ENCODE measurements around the gene FER. TPM values are rescaled to one million over a fixed set of nuclear protein-coding genes. Genes with fewer than 3 reads are reported as not detected.

FER gene
- total RNA-seq, 2 donors from 2014 or later, result 9.8 to 15.1 TPM

DNA sequence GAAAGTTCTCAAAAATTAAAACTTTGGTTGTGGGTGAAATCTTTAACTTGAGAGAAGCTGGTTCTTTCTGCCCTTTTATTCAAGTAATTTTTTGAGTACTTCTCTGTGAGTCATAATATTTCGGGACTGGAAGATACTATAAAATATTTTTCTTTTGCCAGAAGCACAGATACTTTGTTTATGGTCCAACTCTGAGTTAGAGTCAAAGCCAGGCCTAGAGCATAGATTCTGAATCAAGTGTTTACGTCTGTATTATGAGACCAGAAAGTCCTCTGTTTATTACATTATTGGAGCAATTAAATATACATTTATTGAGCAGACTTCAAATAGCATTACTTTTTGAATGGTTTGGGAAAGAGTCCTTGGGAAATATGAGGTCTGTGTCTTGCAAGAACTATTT lies 187.9 kb downstream of the FER start:
- Mint-ChIP-seq H3K27me3 (no peaks in the 10 kb centered on the region), H3K27ac (no peak overlapping the region), H3K4me1 (peaks cover 2% of the 10 kb centered on the region), H3K4me3 (no peak overlapping the region), H3K36me3 (ENCODE audit: low read depth) (peaks cover 5% of the 10 kb centered on the region)
- no peak for DNase-seq
- no peaks in the 10 kb centered on the region for H3K9me3 ChIP-seq (ENCODE audit: control insufficient read depth, low read length, poor library complexity, severe bottlenecking)
- no peak for ATAC-seq

DNA sequence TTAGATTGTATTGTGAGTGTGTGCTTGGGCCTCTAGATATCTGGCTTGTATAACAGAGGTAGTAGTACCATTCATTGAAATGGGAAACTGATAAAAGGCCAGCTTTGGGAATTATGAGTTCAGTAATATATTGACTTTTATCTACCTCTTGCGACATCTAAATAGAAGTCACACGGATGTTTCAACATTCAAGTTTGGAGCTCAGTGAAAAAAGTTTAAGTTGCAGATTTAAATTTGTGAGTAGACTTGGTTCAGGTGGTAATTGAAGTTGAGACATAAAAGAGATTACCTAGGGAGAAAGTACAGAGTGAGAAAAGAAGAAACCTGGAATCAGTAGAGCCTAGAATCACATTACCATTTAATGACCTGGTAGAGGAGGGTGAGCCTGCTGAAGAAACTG lies 189.5 kb downstream of the FER start:
- H3K4me1 Mint-ChIP-seq, result peaks cover 5% of the 10 kb centered on the region
- ATAC-seq (no peak), DNase-seq (no peak)
- H3K27me3 Mint-ChIP-seq, result no peaks in the 10 kb centered on the region
- H3K9me3 ChIP-seq (ENCODE audit: control insufficient read depth, low read length, poor library complexity, severe bottlenecking), result no peaks in the 10 kb centered on the region
- no peak overlapping the region for H3K4me3 Mint-ChIP-seq
- no peak overlapping the region for H3K27ac Mint-ChIP-seq
- H3K36me3 Mint-ChIP-seq (ENCODE audit: low read depth), result peaks cover 5% of the 10 kb centered on the region

DNA sequence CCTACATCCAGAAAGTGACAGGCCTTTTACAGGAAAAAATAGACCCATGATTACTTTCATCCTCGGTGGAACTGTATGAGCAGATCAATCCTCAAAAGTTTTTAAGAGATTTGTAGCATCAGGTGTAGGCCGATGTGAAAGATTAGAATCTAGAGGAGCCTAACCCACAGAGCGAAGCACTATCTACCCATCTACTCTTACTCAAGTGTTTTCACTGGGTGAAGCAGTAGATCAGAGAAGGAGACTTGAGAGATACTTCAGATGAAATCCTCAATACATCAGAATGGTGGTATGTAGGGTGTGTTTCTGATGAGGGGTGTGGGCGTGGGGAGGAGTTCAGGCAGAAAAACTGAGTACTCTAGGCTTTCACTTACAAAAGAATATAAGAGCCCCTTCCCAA lies 192.8 kb downstream of the FER start:
- ATAC-seq, result no peak
- no peak overlapping the region for H3K27ac Mint-ChIP-seq
- peaks cover 5% of the 10 kb centered on the region for H3K36me3 Mint-ChIP-seq (ENCODE audit: low read depth)
- DNase-seq, result no peak
- H3K4me3 Mint-ChIP-seq, result no peak overlapping the region
- no peaks in the 10 kb centered on the region for H3K27me3 Mint-ChIP-seq
- H3K4me1 Mint-ChIP-seq, result peaks cover 5% of the 10 kb centered on the region
- no peaks in the 10 kb centered on the region for H3K9me3 ChIP-seq (ENCODE audit: control insufficient read depth, low read length, poor library complexity, severe bottlenecking)

DNA sequence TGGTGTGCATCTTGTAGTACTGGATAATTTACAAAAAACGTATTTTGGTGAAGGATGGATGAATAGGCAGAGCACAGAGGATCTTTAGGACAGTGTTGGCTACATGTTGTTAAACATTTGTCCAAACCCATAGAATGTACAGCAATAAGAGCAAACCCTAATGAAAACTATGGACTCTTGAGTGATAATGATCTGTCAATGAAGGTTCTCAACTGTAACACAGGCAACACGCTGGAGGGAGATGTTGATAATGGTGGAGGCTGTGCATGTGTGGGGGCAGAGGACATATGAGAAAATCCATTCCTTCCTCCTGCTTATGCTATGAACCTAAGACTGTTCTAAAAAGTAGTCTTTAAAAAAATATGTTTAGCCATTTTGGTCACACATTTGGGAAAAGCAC lies 194.0 kb downstream of the FER start:
- no peaks in the 10 kb centered on the region for H3K9me3 ChIP-seq (ENCODE audit: control insufficient read depth, low read length, poor library complexity, severe bottlenecking)
- no peak for DNase-seq
- Mint-ChIP-seq H3K36me3 (ENCODE audit: low read depth) (peaks cover 7% of the 10 kb centered on the region), H3K4me3 (no peak overlapping the region), H3K4me1 (peaks cover 5% of the 10 kb centered on the region), H3K27me3 (no peaks in the 10 kb centered on the region), H3K27ac (no peak overlapping the region)
- no peak for ATAC-seq

DNA sequence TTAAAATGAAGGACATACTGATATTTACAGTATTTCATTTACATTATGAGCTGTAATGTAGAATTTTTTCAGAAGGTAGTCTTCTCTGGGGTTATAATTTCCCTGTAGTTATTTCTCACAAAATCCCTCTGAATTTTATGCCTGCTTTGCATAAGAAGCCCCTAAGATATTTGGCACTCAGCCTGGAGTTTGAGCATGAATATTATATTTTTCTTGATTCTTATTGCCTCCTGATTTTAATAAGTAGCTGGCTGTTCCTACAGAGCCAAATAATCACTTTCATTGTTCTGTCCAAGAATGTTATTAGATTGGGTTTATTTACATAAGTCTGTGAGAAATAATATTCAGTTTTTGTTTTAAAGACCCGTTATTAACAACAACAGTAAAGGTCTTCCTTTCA lies 195.0 kb downstream of the FER start:
- no peak for ATAC-seq
- Mint-ChIP-seq H3K27ac (no peak overlapping the region), H3K27me3 (no peaks in the 10 kb centered on the region), H3K4me1 (peaks cover 5% of the 10 kb centered on the region), H3K4me3 (no peak overlapping the region), H3K36me3 (ENCODE audit: low read depth) (peaks cover 3% of the 10 kb centered on the region)
- no peak for DNase-seq
- no peaks in the 10 kb centered on the region for H3K9me3 ChIP-seq (ENCODE audit: control insufficient read depth, low read length, poor library complexity, severe bottlenecking)

DNA sequence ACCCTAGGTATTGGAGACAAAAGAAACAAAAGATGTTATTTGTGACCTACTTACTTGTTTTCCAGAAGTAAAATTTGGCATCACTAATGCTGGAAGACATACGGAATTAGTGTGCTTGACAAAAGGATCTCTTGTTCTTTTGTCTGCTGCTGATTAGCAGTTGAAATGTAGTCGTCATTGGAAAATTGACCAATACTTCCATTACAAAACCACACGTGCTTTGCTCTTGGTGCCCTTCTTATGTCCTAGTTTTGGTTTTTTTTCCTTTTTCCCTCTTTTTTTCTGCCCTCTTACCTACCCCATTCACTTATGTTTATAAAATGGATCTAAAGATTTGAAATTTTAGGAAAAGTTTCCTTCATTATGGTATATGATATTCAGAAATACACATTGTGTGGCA lies 197.4 kb downstream of the FER start:
- no peaks in the 10 kb centered on the region for H3K27me3 Mint-ChIP-seq
- no peaks in the 10 kb centered on the region for H3K9me3 ChIP-seq (ENCODE audit: control insufficient read depth, low read length, poor library complexity, severe bottlenecking)
- no peak overlapping the region for H3K27ac Mint-ChIP-seq
- H3K4me3 Mint-ChIP-seq, result no peak overlapping the region
- DNase-seq (no peak), ATAC-seq (no peak)
- H3K36me3 Mint-ChIP-seq (ENCODE audit: low read depth), result peaks cover 4% of the 10 kb centered on the region
- peaks cover 3% of the 10 kb centered on the region for H3K4me1 Mint-ChIP-seq

DNA sequence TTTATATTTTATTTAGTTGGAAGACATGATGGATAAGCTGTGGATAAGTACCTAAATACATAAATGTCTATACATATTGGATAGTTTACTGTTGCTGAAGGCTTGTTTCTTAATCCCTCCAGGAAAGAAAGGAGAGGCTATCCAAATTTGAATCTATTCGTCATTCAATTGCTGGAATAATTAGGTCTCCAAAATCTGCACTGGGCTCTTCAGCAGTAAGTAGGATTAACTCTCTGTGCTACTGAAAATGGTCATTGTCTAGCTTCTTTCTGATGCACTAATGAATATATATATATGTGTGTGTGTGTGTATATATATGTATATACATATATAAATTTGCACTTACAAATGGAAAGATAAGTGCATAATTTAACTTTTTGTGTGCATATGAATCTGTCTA lies 198.3 kb downstream of the FER start:
- H3K4me3 Mint-ChIP-seq, result no peak overlapping the region
- H3K4me1 Mint-ChIP-seq, result peaks cover 3% of the 10 kb centered on the region
- ATAC-seq (no peak), DNase-seq (no peak)
- no peak overlapping the region for H3K27ac Mint-ChIP-seq
- H3K9me3 ChIP-seq (ENCODE audit: control insufficient read depth, low read length, poor library complexity, severe bottlenecking), result no peaks in the 10 kb centered on the region
- H3K27me3 Mint-ChIP-seq, result no peaks in the 10 kb centered on the region
- peaks cover 4% of the 10 kb centered on the region for H3K36me3 Mint-ChIP-seq (ENCODE audit: low read depth)

DNA sequence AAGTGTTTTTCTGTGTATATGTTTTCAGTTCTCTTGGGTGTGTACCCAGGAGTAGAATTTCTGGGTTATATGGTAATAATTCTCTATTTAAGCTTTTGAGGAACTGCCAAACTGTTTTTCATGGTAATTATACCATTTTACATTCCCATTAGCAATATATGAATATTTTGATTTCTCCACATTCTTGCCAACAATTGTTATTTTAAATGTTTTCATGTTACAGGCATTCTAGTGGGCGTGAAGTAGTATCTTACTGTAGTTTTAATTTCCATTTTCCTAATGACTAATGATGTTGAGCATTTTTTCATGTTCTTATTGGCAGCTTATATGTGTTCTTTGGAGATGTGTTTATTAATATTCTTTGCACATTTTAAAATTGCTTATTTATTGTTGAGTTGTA lies 199.5 kb downstream of the FER start:
- Mint-ChIP-seq H3K27ac (no peak overlapping the region), H3K27me3 (no peaks in the 10 kb centered on the region), H3K4me1 (no peaks in the 10 kb centered on the region), H3K4me3 (no peak overlapping the region), H3K36me3 (ENCODE audit: low read depth) (peaks cover 4% of the 10 kb centered on the region)
- H3K9me3 ChIP-seq (ENCODE audit: control insufficient read depth, low read length, poor library complexity, severe bottlenecking), result no peaks in the 10 kb centered on the region
- DNase-seq, result no peak
- ATAC-seq, result no peak

DNA sequence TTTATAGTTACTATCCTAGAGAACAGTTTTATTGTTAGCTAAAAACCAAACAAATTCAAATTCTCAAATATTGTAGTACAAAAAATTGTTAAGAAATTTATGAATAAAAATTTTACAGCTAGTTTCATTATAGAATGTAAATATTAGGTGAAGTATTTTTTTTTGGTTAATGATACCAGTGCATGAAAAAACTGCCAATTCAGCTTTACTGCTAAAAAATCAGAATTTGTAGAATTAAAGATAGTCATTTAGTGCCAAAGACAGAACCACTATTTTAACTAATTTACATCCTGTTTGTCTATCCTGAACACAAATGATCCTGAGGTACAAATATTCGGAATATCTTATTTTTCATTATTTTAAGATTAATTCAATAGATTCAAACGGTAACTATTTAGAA lies 202.6 kb downstream of the FER start:
- Mint-ChIP-seq H3K36me3 (ENCODE audit: low read depth) (peaks cover 4% of the 10 kb centered on the region), H3K27me3 (no peaks in the 10 kb centered on the region), H3K27ac (no peak overlapping the region), H3K4me1 (peaks cover 2% of the 10 kb centered on the region), H3K4me3 (no peak overlapping the region)
- ATAC-seq, result no peak
- no peak for DNase-seq
- no peaks in the 10 kb centered on the region for H3K9me3 ChIP-seq (ENCODE audit: control insufficient read depth, low read length, poor library complexity, severe bottlenecking)

DNA sequence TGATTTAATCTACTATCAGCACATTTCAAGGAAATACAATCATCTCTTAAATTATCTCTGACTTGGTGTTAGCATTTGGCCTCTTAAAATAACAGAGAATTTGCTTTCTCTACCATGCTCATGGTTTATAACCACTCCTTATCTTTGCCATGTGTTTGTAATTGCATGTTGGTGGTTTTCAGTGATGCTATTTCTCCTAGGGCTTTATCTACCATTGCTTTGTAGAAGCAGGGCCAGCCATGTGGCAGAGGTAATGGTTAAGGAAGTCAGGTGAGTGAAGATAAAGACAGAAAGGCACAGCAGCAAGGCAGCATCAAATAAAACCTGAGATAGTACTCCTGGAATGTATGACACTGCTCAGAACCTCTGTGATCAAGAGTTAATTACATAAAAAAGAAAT lies 206.2 kb downstream of the FER start:
- H3K36me3 Mint-ChIP-seq (ENCODE audit: low read depth), result peaks cover 2% of the 10 kb centered on the region

DNA sequence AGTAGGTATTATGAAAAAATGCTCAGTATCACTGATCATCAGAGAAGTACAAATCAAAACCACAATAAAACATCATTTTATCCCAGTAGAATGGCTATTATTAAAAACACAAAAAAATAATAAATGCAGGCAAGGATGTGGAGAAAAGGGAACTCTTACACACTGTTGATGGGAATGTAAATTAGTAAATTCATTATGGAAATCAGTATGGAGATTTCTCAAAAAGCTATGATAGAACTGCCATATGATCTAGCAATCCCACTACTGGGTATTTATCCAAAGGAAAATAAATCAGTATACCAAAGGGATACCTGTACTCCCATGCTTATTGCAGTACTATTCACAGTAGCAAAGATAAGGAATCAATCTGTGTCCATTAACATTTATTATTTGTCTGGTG lies 209.6 kb downstream of the FER start:
- no peak overlapping the region for H3K4me3 Mint-ChIP-seq
- no peaks in the 10 kb centered on the region for H3K36me3 Mint-ChIP-seq (ENCODE audit: low read depth)
- ATAC-seq, result no peak
- no peak for DNase-seq
- no peaks in the 10 kb centered on the region for H3K9me3 ChIP-seq (ENCODE audit: control insufficient read depth, low read length, poor library complexity, severe bottlenecking)
- no peaks in the 10 kb centered on the region for H3K27me3 Mint-ChIP-seq
- H3K27ac Mint-ChIP-seq, result no peak overlapping the region
- peaks cover 2% of the 10 kb centered on the region for H3K4me1 Mint-ChIP-seq

More for the DNA sequence above, 206.2 kb downstream of the FER start:
- no peak for ATAC-seq
- Mint-ChIP-seq H3K27ac (no peak overlapping the region), H3K4me3 (no peak overlapping the region), H3K27me3 (no peaks in the 10 kb centered on the region), H3K4me1 (peaks cover 2% of the 10 kb centered on the region)
- H3K9me3 ChIP-seq (ENCODE audit: control insufficient read depth, low read length, poor library complexity, severe bottlenecking), result no peaks in the 10 kb centered on the region
- DNase-seq, result no peak

DNA sequence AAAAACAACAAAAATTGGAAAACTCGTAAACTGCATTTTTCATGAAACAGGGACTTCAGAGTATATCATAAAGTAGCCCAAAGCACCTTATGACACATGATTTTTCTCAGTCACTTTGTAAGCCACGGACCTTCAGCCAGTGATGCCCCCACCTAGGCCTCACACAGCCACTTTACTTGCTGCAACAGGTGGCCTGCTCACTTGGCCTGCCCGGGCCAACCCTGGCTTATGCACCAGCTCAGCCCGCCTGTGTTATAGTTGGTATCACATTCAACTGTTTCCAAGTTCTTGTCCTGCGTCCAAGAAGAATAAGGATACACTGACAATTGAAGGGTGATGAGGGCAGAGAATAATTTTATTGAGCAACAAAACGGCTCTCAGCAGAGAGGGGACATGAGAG lies 219.2 kb downstream of the FER start:
- no peaks in the 10 kb centered on the region for H3K9me3 ChIP-seq (ENCODE audit: control insufficient read depth, low read length, poor library complexity, severe bottlenecking)
- H3K27ac Mint-ChIP-seq, result no peak overlapping the region
- no peak overlapping the region for H3K4me3 Mint-ChIP-seq
- ATAC-seq (no peak), DNase-seq (no peak)
- peaks cover 6% of the 10 kb centered on the region for H3K36me3 Mint-ChIP-seq (ENCODE audit: low read depth)
- no peaks in the 10 kb centered on the region for H3K27me3 Mint-ChIP-seq
- no peaks in the 10 kb centered on the region for H3K4me1 Mint-ChIP-seq

DNA sequence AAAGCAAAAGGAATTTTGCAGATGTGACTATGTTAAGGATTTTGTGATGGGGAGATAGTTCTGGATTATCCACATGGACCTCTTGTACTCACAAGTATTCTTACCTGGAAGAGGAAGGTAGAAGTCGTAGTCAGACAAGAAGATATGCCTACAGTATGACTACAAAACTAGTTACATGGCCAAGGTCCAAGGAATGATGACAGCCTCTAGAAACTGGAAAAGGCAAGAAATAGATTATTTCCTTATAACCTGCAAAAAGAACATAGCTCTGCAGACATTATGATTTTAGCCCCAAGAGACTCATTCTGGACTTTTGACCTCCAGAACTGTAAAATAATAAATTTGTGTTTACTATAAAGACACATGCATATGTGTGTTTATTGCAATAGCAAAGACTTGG lies 226.9 kb downstream of the FER start:
- DNase-seq, result no peak
- Mint-ChIP-seq H3K27me3 (no peaks in the 10 kb centered on the region), H3K4me3 (no peak overlapping the region), H3K27ac (no peak overlapping the region), H3K4me1 (no peaks in the 10 kb centered on the region), H3K36me3 (ENCODE audit: low read depth) (peaks cover 6% of the 10 kb centered on the region)
- no peak for ATAC-seq
- H3K9me3 ChIP-seq (ENCODE audit: control insufficient read depth, low read length, poor library complexity, severe bottlenecking), result no peaks in the 10 kb centered on the region

DNA sequence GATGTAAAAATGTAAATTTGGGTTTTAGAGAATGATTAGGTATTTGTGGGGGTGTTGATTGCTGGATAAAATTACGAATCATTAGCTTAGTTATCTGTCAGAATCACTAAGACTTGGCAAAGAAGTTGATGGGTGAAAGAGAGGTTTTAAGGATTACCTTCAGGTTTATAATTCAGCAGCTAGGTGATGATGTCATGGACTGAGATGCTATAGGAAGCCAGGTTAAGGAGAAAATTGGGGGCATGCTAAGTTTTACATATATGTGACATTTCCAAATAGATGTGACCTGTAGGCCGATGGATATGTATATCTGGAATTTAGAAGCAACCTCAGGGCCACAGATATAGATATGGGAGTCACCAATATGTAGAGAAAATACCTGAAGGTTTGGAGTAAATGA lies 228.0 kb downstream of the FER start:
- H3K4me1 Mint-ChIP-seq, result no peaks in the 10 kb centered on the region
- H3K27me3 Mint-ChIP-seq, result no peaks in the 10 kb centered on the region
- DNase-seq, result no peak
- H3K27ac Mint-ChIP-seq, result no peak overlapping the region
- H3K36me3 Mint-ChIP-seq (ENCODE audit: low read depth), result peaks cover 4% of the 10 kb centered on the region
- no peak for ATAC-seq
- no peak overlapping the region for H3K4me3 Mint-ChIP-seq
- no peaks in the 10 kb centered on the region for H3K9me3 ChIP-seq (ENCODE audit: control insufficient read depth, low read length, poor library complexity, severe bottlenecking)
